GM12892 (cell line): ENCODE data around the gene FTSJ1.
"Not testable (repeated sequence)": the region's sequence is repeated elsewhere in the genome, so short reads cannot be mapped to it uniquely, and the experiment has no call there.

Source experiments
- DNase-seq: peaks from one replicate; pipeline ENCODE4 v3.0.0; 2011; ENCODE audit not compliant: insufficient read length
- FAIRE-seq: peaks from 2 replicates; lab custom pipeline; 2011; peaks lifted over from hg19 to GRCh38; lab: Jason Lieb, UNC
- POLR2A ChIP-seq: IDR thresholded peaks from 2 replicates; pipeline ENCODE4 v1.6.1; 2011; ENCODE audit warnings: low read depth, low read length, control low read depth
- POLR2AphosphoS5 ChIP-seq: IDR thresholded peaks from 2 replicates; pipeline ENCODE4 v1.6.1; 2011; ENCODE audit warnings: low read depth, low read length, control low read depth
- TAF1 ChIP-seq: IDR thresholded peaks from 2 replicates; pipeline ENCODE4 v1.6.1; 2011; ENCODE audit warnings: low read depth, mild to moderate bottlenecking, control low read depth, low read length, borderline replicate concordance

The FTSJ1 gene

GRCh38 chrX:48508400-48509244 is 32.6 kb downstream of the FTSJ1 start, which contains the start of gene PORCN:
Gene PORCN, plus strand, starts transcription at chrX:48508992. Its CDS starts 829 bp downstream, at chrX:48509821.
- peak; percentile 93 for DNase-seq
- TF ChIP-seq TAF1 = no peak
- peak; percentile 57; the same call in 1 of the 2 replicates for TF ChIP-seq POLR2A
- no peak for TF ChIP-seq POLR2AphosphoS5
- FAIRE-seq = peak; percentile 84

- FAIRE-seq (no peak), DNase-seq (no peak)
- TF ChIP-seq POLR2A (no peak), TAF1 (no peak), POLR2AphosphoS5 (no peak)
Observed at GRCh38 chrX:48509245-48509590, 33.2 kb downstream of the FTSJ1 start.

DNA sequence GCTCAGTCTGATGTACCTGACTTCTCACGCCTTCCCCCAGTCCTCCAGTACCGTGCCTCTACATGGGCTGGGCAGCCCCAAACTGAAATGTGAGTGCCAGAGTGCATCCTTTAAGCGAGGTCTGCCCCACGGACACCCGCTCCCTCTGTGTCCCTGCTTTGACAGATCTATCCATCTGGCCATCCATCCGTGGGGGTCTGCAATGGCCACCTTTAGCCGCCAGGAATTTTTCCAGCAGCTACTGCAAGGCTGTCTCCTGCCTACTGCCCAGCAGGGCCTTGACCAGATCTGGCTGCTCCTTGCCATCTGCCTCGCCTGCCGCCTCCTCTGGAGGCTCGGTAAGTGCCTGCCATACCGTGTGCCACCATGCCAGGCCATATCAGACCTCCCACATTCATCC is 33.6 kb downstream of the FTSJ1 start:
- FAIRE-seq = peak; percentile 54
- no peak for DNase-seq
- TF ChIP-seq POLR2AphosphoS5 (no peak), TAF1 (no peak), POLR2A (no peak)

GRCh38 chrX:48511560-48511959 is 35.6 kb downstream of the FTSJ1 start:
- FAIRE-seq (no peak), DNase-seq (no peak)
- TF ChIP-seq POLR2A (no peak), TAF1 (no peak), POLR2AphosphoS5 (no peak)

GRCh38 chrX:48512371-48512935 is 36.5 kb downstream of the FTSJ1 start:
- FAIRE-seq (no peak), DNase-seq (no peak)
- TF ChIP-seq TAF1 = no peak
- TF ChIP-seq POLR2A = no peak
- TF ChIP-seq POLR2AphosphoS5 = no peak

- no peak for FAIRE-seq
- no peak for DNase-seq
- TF ChIP-seq TAF1 (no peak), POLR2AphosphoS5 (no peak)
Observed at GRCh38 chrX:48513670-48514069, 37.7 kb downstream of the FTSJ1 start.

DNA sequence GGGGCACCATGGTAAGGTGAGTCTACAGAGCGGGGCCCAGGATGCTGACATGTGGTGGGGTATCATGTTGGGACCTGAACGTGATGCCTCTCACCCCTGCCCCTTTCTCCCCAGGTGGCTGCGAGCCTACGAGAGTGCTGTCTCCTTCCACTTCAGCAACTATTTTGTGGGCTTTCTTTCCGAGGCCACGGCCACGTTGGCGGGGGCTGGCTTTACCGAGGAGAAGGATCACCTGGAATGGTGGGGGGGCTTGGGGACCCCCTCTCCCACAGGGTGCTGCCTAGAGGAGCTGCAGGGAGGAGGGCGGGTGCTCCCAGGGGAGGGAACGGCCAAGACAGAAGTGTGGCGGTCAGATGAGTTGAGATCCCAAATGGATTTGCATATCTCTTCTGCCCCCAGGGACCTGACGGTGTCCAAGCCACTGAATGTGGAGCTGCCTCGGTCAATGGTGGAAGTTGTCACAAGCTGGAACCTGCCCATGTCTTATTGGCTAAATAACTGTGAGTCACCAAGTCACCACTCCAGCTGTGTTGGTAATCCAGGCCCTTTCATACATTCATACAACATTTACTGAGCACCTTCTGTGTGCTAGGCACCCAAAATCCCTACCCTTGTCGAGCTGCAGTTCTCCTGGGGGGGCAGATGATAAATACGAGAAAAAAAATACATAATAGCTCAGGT is 38.3 kb downstream of the FTSJ1 start:
- DNase-seq (no peak), FAIRE-seq (no peak)
- no peak for TF ChIP-seq POLR2AphosphoS5
- no peak for TF ChIP-seq POLR2A
- no peak for TF ChIP-seq TAF1

DNA sequence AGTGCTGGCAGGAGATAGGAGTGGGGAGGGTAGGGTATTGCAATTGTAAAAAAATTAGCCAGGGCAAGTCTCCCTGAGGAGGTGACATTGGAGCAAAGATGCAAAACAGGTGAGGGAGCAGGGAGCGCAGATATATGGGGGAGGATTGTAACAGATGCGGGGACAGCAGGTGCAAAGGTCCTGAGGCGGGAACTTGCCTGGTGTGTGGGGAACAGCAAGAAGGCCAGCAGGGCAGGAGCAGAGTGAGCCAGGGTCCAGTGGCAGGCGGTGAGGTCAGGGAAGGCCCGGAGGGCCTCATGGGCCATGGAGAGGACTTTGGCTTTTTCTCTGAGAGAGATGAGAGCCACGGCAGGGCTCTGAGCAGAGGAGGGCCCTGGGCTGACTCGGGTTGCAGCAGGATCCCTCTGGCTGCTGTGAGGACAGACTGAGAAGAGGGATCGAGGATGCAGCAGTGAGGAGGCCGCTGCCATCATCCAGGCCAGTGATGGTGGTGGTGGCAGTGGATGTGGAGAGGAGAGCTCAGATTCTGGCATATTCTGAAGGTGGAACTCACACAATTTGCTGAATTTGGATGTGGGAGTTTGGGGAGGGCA is 39.0 kb downstream of the FTSJ1 start:
- FAIRE-seq (no peak), DNase-seq (no peak)
- TF ChIP-seq POLR2A = no peak
- no peak for TF ChIP-seq POLR2AphosphoS5
- TF ChIP-seq TAF1 = no peak

GRCh38 chrX:48515842-48516241 is 39.8 kb downstream of the FTSJ1 start:
- no peak for DNase-seq
- TF ChIP-seq TAF1 (no peak), POLR2AphosphoS5 (no peak), POLR2A (no peak)
- no peak for FAIRE-seq

DNA sequence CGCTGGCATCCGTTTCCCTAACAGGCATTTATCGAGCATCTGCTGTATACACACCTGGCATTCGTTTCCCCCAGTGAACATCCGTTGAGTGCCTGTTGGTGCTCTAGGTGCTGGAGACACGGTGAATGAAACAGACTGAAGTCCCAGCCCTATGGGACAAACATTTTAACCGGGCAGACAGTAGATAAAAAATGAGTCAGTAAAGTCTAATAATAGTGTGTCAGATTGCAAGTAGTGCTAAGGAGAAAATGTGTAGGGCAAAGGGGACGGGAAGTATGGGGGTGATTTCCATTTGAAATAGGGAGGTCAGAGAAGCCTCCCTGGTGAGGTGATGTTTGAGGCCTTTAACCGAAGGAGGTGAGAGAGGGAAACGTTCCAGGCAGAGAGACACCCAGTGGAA is 40.3 kb downstream of the FTSJ1 start:
- DNase-seq = no peak
- no peak for FAIRE-seq
- TF ChIP-seq TAF1 = no peak

- no peak for TF ChIP-seq POLR2AphosphoS5
- FAIRE-seq (no peak), DNase-seq (no peak)
Observed at GRCh38 chrX:48516987-48517386, 41.0 kb downstream of the FTSJ1 start.

DNA sequence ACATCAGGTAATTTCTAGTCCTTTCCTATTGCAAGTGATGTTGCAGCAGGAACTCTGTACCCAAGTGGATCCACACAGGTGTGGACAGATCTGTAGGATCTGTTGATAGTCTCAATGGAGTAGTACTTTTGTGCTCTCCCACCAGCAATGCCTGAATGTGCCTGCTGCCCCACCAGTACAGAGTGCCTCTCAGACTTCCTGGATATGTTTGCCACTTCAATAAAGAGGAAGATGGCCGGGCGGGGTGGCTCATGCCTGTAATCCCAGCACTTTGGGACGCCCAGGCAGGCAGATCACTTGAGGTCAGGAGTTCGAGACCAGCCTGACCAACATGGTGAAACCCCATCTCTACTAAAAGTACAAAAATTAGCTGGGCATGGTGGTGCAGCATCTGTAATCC is 43.5 kb downstream of the FTSJ1 start:
- not testable (repeated sequence) for FAIRE-seq, DNase-seq
